GM19351 (cell line): ENCODE data around the gene SQSTM1.

Experiments
- ATAC-seq: cut with Tn5 transposase; IDR thresholded peaks from one replicate; pipeline ENCODE4 v1.9.1; 2021; ENCODE audit warnings: mild to moderate bottlenecking, moderate library complexity; ENCODE audit not compliant: unreplicated experiment

SQSTM1 gene

GRCh38 chr5:179841621-179842020 is 20.9 kb downstream of the SQSTM1 start:
- ATAC-seq = no peak

GRCh38 chr5:179852993-179853547 is 32.4 kb downstream of the SQSTM1 start:
- peak; percentile 88 for ATAC-seq

- no peak for ATAC-seq
Measured at GRCh38 chr5:179854356-179854755, 33.7 kb downstream of the SQSTM1 start.

- ATAC-seq = peak; percentile 36
Measured at GRCh38 chr5:179858241-179858585, 37.5 kb downstream of the SQSTM1 start.

GRCh38 chr5:179858586-179859427 is 38.1 kb downstream of the SQSTM1 start, which contains the start of gene MRNIP:
TSS of gene MRNIP (minus strand) at chr5:179858817. CDS start at chr5:179858796, 21 bp downstream.
- peak; percentile 97 for ATAC-seq

- no peak for ATAC-seq
Measured at GRCh38 chr5:179860301-179860700, 39.6 kb downstream of the SQSTM1 start.

GRCh38 chr5:179862296-179862695 is 41.6 kb downstream of the SQSTM1 start:
- ATAC-seq = no peak

- no peak for ATAC-seq
Measured at GRCh38 chr5:179862891-179863290, 42.2 kb downstream of the SQSTM1 start.

- ATAC-seq = no peak
Measured at GRCh38 chr5:179863449-179864085, 42.9 kb downstream of the SQSTM1 start.

GRCh38 chr5:179864686-179865085 is 44.0 kb downstream of the SQSTM1 start:
- no peak for ATAC-seq

- ATAC-seq = no peak
Measured at GRCh38 chr5:179865491-179866240, 45.0 kb downstream of the SQSTM1 start.

- ATAC-seq = no peak
Measured at GRCh38 chr5:179866241-179867078, 45.8 kb downstream of the SQSTM1 start.

- no peak for ATAC-seq
Measured at GRCh38 chr5:179867079-179867465, 46.4 kb downstream of the SQSTM1 start.

- ATAC-seq = no peak
Measured at GRCh38 chr5:179867476-179867875, 46.8 kb downstream of the SQSTM1 start.

GRCh38 chr5:179868541-179868940 is 47.8 kb downstream of the SQSTM1 start:
- no peak for ATAC-seq

- ATAC-seq = no peak
Measured at GRCh38 chr5:179869101-179869500, 48.4 kb downstream of the SQSTM1 start.

- no peak for ATAC-seq
Measured at GRCh38 chr5:179869641-179870402, 49.1 kb downstream of the SQSTM1 start.

GRCh38 chr5:179870403-179870903 is 49.7 kb downstream of the SQSTM1 start:
- ATAC-seq = no peak

GRCh38 chr5:179870952-179871351 is 50.2 kb downstream of the SQSTM1 start:
- no peak for ATAC-seq
